ENCODE results near the gene QSOX1.

QSOX1 gene

DNA sequence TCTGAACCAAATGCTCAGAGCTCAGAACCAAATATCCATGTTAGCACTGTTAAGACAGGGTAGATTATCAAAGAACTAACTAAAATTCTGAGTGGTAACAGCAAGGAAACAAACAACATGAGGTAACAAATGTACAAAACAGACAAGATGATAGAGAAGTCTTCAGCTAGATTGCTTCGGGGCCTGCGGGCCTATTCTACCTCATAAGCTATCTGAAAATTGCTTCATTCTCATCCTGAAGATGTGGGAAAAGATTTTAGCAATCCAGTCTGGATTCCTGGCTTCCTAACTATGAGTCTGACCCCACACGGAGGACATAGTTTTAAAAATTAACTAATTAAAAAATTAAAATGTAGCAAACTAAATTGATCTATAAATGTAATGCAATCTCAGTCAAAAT, 9.2 kb upstream of the QSOX1 start:
- DNase-seq (ENCODE audit: low read depth), result no peak
- no peak overlapping the region for H3K4me3 ChIP-seq (ENCODE audit: control insufficient read depth, low read depth, low read length)
- TF ChIP-seq, protein P1, sequence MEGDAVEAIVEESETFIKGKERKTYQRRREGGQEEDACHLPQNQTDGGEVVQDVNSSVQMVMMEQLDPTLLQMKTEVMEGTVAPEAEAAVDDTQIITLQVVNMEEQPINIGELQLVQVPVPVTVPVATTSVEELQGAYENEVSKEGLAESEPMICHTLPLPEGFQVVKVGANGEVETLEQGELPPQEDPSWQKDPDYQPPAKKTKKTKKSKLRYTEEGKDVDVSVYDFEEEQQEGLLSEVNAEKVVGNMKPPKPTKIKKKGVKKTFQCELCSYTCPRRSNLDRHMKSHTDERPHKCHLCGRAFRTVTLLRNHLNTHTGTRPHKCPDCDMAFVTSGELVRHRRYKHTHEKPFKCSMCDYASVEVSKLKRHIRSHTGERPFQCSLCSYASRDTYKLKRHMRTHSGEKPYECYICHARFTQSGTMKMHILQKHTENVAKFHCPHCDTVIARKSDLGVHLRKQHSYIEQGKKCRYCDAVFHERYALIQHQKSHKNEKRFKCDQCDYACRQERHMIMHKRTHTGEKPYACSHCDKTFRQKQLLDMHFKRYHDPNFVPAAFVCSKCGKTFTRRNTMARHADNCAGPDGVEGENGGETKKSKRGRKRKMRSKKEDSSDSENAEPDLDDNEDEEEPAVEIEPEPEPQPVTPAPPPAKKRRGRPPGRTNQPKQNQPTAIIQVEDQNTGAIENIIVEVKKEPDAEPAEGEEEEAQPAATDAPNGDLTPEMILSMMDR (IDR thresholded peaks at IDR 0.05; ENCODE audit: control insufficient read depth, insufficient read depth, low read depth, low read length, missing control alignments), result no peak

GRCh38 chr1:180150982-180151381, 3.7 kb upstream of the QSOX1 start:
- no peak overlapping the region for H3K4me3 ChIP-seq (ENCODE audit: control insufficient read depth, low read depth, low read length)
- DNase-seq (ENCODE audit: low read depth), result no peak
- TF ChIP-seq, protein P1 (IDR thresholded peaks at IDR 0.05; ENCODE audit: control insufficient read depth, insufficient read depth, low read depth, low read length, missing control alignments), result no peak

DNA sequence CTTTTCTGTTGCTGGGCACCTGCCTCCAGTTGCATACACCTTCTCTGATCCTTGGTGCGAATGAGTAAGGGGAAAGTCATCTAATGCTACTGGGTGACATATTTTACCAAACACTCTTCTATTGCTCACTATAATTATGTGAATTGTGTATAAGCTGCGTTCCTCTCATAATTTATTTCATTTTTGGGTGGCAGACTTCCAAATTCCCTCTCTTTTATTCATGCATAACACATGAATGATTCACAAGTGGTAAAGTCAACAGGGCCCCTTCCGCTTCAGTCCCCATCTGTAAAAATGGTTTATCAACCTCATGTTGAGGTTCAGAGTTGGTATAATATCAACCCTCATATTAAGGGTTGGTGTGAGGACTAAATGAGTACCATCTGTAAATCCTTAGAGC, 3.2 kb upstream of the QSOX1 start:
- H3K4me3 ChIP-seq (ENCODE audit: control insufficient read depth, low read depth, low read length), result no peak overlapping the region
- peak; percentile 67 for DNase-seq (ENCODE audit: low read depth)

DNA sequence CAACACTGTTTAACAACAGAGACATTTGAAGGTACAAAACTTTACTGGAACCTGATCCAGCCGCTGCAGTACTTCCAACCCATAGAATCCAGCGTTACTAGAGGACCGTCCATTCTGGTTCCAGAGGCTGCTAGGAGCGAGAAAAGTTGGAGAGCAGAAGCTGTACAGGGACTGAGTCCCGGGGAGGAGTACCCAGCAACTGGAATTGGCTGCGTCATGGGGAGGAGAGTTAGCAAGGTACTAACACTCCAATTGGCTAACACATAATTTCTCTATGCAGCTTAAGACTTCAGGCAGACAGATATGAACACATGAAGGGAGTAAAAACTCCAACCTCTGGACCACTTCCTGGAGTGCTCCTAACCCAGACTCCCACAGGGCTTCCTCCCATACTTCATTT, 2.1 kb upstream of the QSOX1 start:
- TF ChIP-seq, protein P1 (IDR thresholded peaks at IDR 0.05; ENCODE audit: control insufficient read depth, insufficient read depth, low read depth, low read length, missing control alignments), result no peak

More for the DNA sequence above, 3.2 kb upstream of the QSOX1 start:
- TF ChIP-seq, protein P1 (IDR thresholded peaks at IDR 0.05; ENCODE audit: control insufficient read depth, insufficient read depth, low read depth, low read length, missing control alignments), result no peak

GRCh38 chr1:180153032-180153431, 1.6 kb upstream of the QSOX1 start:
- H3K4me3 ChIP-seq (ENCODE audit: control insufficient read depth, low read depth, low read length), result no peak overlapping the region
- TF ChIP-seq, protein P1 (IDR thresholded peaks at IDR 0.05; ENCODE audit: control insufficient read depth, insufficient read depth, low read depth, low read length, missing control alignments), result no peak
- no peak for DNase-seq (ENCODE audit: low read depth)

More for the DNA sequence above, 2.1 kb upstream of the QSOX1 start:
- no peak for DNase-seq (ENCODE audit: low read depth)
- H3K4me3 ChIP-seq (ENCODE audit: control insufficient read depth, low read depth, low read length), result no peak overlapping the region

DNA sequence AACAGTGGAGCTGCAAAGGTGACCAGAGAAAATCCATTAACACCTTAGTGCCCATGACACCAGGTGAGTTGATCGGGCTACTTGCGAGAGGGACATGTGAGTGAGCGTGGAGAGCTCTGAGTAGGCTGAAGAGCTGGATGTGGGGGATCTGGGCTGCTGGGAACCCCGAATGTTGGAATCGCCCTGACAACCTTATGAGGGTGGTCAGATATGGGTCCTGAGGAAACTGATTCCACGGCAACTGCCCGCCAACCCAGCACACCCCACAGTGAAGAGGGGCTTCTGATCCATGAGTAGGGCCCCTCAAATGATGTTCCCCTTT, 705 bp upstream of the QSOX1 start:
- peak overlapping the region; percentile 70 for H3K4me3 ChIP-seq (ENCODE audit: control insufficient read depth, low read depth, low read length)
- TF ChIP-seq, protein P1 (IDR thresholded peaks at IDR 0.05; ENCODE audit: control insufficient read depth, insufficient read depth, low read depth, low read length, missing control alignments), result no peak
- DNase-seq (ENCODE audit: low read depth), result no peak

- H3K4me3 ChIP-seq (ENCODE audit: control insufficient read depth, low read depth, low read length), result peak overlapping the region; percentile 92
- TF ChIP-seq, protein P1 (IDR thresholded peaks at IDR 0.05; ENCODE audit: control insufficient read depth, insufficient read depth, low read depth, low read length, missing control alignments), result no peak
- DNase-seq (ENCODE audit: low read depth), result no peak
These were observed 563 bp downstream of the QSOX1 start for GRCh38 chr1:180155182-180155682.

Data from AG09309 (cell line).